CD4-positive, CD25-positive, alpha-beta regulatory T cell (primary cell): ENCODE measurements around the gene ERN1. TPM values are rescaled to one million over a fixed set of nuclear protein-coding genes. Genes with fewer than 3 reads are reported as not detected.
A peak's percentile ranks its signal among the peaks of the same experiment; 100 is the strongest.

Experiments used
- ATAC-seq, 2 donors: fragments of 150-1000 bp; cut with Tn5 transposase; one replicate each; pipeline ENCODE4 v1.10.0; 2021; ENCODE audit warnings: low read depth in 2 of 2, moderate number of reproducible peaks in 2 of 2, moderate library complexity in 1 of 2
- DNase-seq, 3 donors: peaks; one replicate each; pipeline versions ENCODE4 v3.0.0 to v3.0.0-alpha.2; 2012 to 2022; ENCODE audit warnings: mixed read lengths in 1 of 3
- H3K27ac ChIP-seq: one replicate; pipeline ENCODE4 v1.7.0; 2013; ENCODE audit warnings: mild to moderate bottlenecking, low read length; ENCODE audit not compliant: insufficient read depth, poor library complexity, severe bottlenecking
- H3K27me3 ChIP-seq: one replicate; pipeline ENCODE4 v1.7.0; 2013; ENCODE audit warnings: low read length; ENCODE audit not compliant: control insufficient read depth, insufficient read depth
- H3K36me3 ChIP-seq: one replicate; pipeline ENCODE4 v1.7.0; 2013; ENCODE audit warnings: mild to moderate bottlenecking, low read length, moderate library complexity; ENCODE audit not compliant: control insufficient read depth, insufficient read depth
- H3K4me1 ChIP-seq: 2 replicates; pipeline ENCODE4 v1.7.0; 2013; ENCODE audit warnings: mild to moderate bottlenecking, low read length; ENCODE audit not compliant: insufficient read depth, control insufficient read depth, poor library complexity, severe bottlenecking
- H3K4me3 ChIP-seq: one replicate; pipeline ENCODE4 v1.7.0; 2013; ENCODE audit warnings: low read depth, mild to moderate bottlenecking, low read length, moderate library complexity
- H3K9me3 ChIP-seq, 2 experiments: 1 replicate in 1 of 2; 2 replicates in 1 of 2; pipeline ENCODE4 v1.7.0; 2013; ENCODE audit warnings: low read length in 2 of 2, mild to moderate bottlenecking in 1 of 2, moderate library complexity in 1 of 2; ENCODE audit not compliant: control insufficient read depth in 2 of 2
- H3K27ac Mint-ChIP-seq, 3 donors: one replicate each; pipeline ENCODE4 v1.8.0; 2020 to 2022; ENCODE audit warnings: mild to moderate bottlenecking in 3 of 3, mixed read lengths in 3 of 3, moderate library complexity in 2 of 3
- H3K27me3 Mint-ChIP-seq: one replicate; pipeline ENCODE4 v1.8.0; 2022; ENCODE audit warnings: mild to moderate bottlenecking, mixed read lengths
- H3K36me3 Mint-ChIP-seq: one replicate; pipeline ENCODE4 v1.8.0; 2020; ENCODE audit warnings: mixed read lengths
- H3K4me1 Mint-ChIP-seq, 4 donors: one replicate each; pipeline ENCODE4 v1.8.0; 2020 to 2022; ENCODE audit warnings: mixed read lengths in 4 of 4, mild to moderate bottlenecking in 1 of 4
- H3K4me3 Mint-ChIP-seq, 4 donors: one replicate each; pipeline ENCODE4 v1.8.0; 2020 to 2022; ENCODE audit warnings: mild to moderate bottlenecking in 4 of 4, mixed read lengths in 4 of 4, moderate library complexity in 3 of 4
- H3K9me3 Mint-ChIP-seq, 7 donors: one replicate each; pipeline ENCODE4 v1.8.0; 2020 to 2022; ENCODE audit warnings: mixed read lengths in 7 of 7, mild to moderate bottlenecking in 3 of 7, moderate library complexity in 2 of 7
- polyA plus RNA-seq, 4 donors: library from polyadenylated mRNA; unstranded; fragments of 300-500 nt; fragmentation: Illumina TruSeq; gene quantifications; one replicate each; pipeline ENCODE4 v1.2.3, GENCODE V29; 2021
- total RNA-seq: library from RNA; stranded (reverse); gene quantifications from one replicate; pipeline ENCODE4 v1.2.3, GENCODE V29; 2022

The ERN1 gene
- total and polyA plus RNA-seq, 5 donors from 2014 or later = 30.2 to 96.7 (median 37.0) TPM

- Mint-ChIP-seq H3K4me3 (no peak overlapping the region), H3K27me3 (no peaks in the 10 kb centered on the region), H3K4me1 (peaks cover 19 to 34% (median 26%) of the 10 kb centered on the region in 4 donors), H3K36me3 (peaks cover 9% of the 10 kb centered on the region), H3K27ac (no peak overlapping the region), H3K9me3 (no peaks in the 10 kb centered on the region)
- no peaks in the 10 kb centered on the region for H3K9me3 ChIP-seq
- peaks cover 8% of the 10 kb centered on the region for H3K36me3 ChIP-seq
- no peak overlapping the region for H3K4me3 ChIP-seq
- no peak for DNase-seq
- no peak overlapping the region for H3K27ac ChIP-seq
- no peaks in the 10 kb centered on the region for H3K27me3 ChIP-seq
- ATAC-seq = no peak
- peaks cover 39% of the 10 kb centered on the region for H3K4me1 ChIP-seq
These were observed 45.6 kb downstream of the ERN1 start for GRCh38 chr17:64084086-64084939.

GRCh38 chr17:64083563-64084085, 46.3 kb downstream of the ERN1 start:
- no peaks in the 10 kb centered on the region for H3K27me3 Mint-ChIP-seq
- no peaks in the 10 kb centered on the region for H3K9me3 Mint-ChIP-seq
- Histone ChIP-seq H3K27ac (no peak overlapping the region), H3K27me3 (no peaks in the 10 kb centered on the region), H3K36me3 (peaks cover 15% of the 10 kb centered on the region), H3K4me1 (peaks cover 39% of the 10 kb centered on the region), H3K4me3 (no peak overlapping the region), H3K9me3 (no peaks in the 10 kb centered on the region)
- no peak overlapping the region for H3K27ac Mint-ChIP-seq
- no peak overlapping the region for H3K4me3 Mint-ChIP-seq
- peaks cover 15% of the 10 kb centered on the region for H3K36me3 Mint-ChIP-seq
- ATAC-seq = no peak
- no peak for DNase-seq
- peaks cover 18 to 33% (median 25%) of the 10 kb centered on the region in 4 donors for H3K4me1 Mint-ChIP-seq

- H3K27ac Mint-ChIP-seq = peak overlapping the region in 2 of 3 donors; percentile 65 to 68
These were observed 46.9 kb downstream of the ERN1 start for GRCh38 chr17:64083093-64083492.

GRCh38 chr17:64081802-64082799, 47.8 kb downstream of the ERN1 start:
- Mint-ChIP-seq H3K27me3 (no peaks in the 10 kb centered on the region), H3K27ac (peak overlapping the region in 2 of 3 donors; percentile 65 to 68), H3K4me3 (peak overlapping the region in 3 of 4 donors; percentile 0 to 77 (median 66)), H3K9me3 (no peaks in the 10 kb centered on the region), H3K36me3 (peaks cover 23% of the 10 kb centered on the region), H3K4me1 (peaks cover 6 to 24% (median 19%) of the 10 kb centered on the region in 4 donors)
- H3K27ac ChIP-seq = peak overlapping the region; percentile 7
- no peaks in the 10 kb centered on the region for H3K27me3 ChIP-seq
- H3K4me1 ChIP-seq = peaks cover 39% of the 10 kb centered on the region
- H3K4me3 ChIP-seq = peak overlapping the region; percentile 62
- DNase-seq (peak in 2 of 3 donors; percentile 21 to 66), ATAC-seq (peak; percentile 61 to 74)
- H3K9me3 ChIP-seq = no peaks in the 10 kb centered on the region
- H3K36me3 ChIP-seq = peaks cover 23% of the 10 kb centered on the region

More at GRCh38 chr17:64083093-64083492, 46.9 kb downstream of the ERN1 start:
- Histone ChIP-seq H3K4me1 (peaks cover 39% of the 10 kb centered on the region), H3K27ac (no peak overlapping the region), H3K36me3 (peaks cover 19% of the 10 kb centered on the region), H3K27me3 (no peaks in the 10 kb centered on the region), H3K9me3 (no peaks in the 10 kb centered on the region), H3K4me3 (peak overlapping the region; percentile 20)
- Mint-ChIP-seq H3K4me1 (peaks cover 14 to 27% (median 23%) of the 10 kb centered on the region in 4 donors), H3K36me3 (peaks cover 20% of the 10 kb centered on the region), H3K4me3 (no peak overlapping the region), H3K27me3 (no peaks in the 10 kb centered on the region), H3K9me3 (no peaks in the 10 kb centered on the region)
- DNase-seq (no peak), ATAC-seq (no peak)

GRCh38 chr17:64080174-64080618, 49.7 kb downstream of the ERN1 start:
- H3K27ac ChIP-seq = no peak overlapping the region
- DNase-seq (no peak), ATAC-seq (no peak)
- no peaks in the 10 kb centered on the region for H3K27me3 ChIP-seq
- H3K4me3 ChIP-seq = no peak overlapping the region
- H3K27me3 Mint-ChIP-seq = no peaks in the 10 kb centered on the region
- no peaks in the 10 kb centered on the region for H3K9me3 ChIP-seq
- H3K4me1 Mint-ChIP-seq = peaks cover 4 to 25% (median 18%) of the 10 kb centered on the region in 4 donors
- H3K9me3 Mint-ChIP-seq = no peaks in the 10 kb centered on the region
- peaks cover 37% of the 10 kb centered on the region for H3K4me1 ChIP-seq
- H3K36me3 ChIP-seq = peaks cover 33% of the 10 kb centered on the region
- no peak overlapping the region for H3K27ac Mint-ChIP-seq
- peaks cover 37% of the 10 kb centered on the region for H3K36me3 Mint-ChIP-seq
- H3K4me3 Mint-ChIP-seq = no peak overlapping the region

- Mint-ChIP-seq H3K27me3 (no peaks in the 10 kb centered on the region), H3K9me3 (no peaks in the 10 kb centered on the region), H3K27ac (no peak overlapping the region), H3K4me1 (peaks cover 4 to 25% (median 13%) of the 10 kb centered on the region in 4 donors), H3K36me3 (peaks cover 51% of the 10 kb centered on the region), H3K4me3 (no peak overlapping the region)
- Histone ChIP-seq H3K9me3 (no peaks in the 10 kb centered on the region), H3K27ac (no peak overlapping the region), H3K27me3 (no peaks in the 10 kb centered on the region), H3K36me3 (peaks cover 51% of the 10 kb centered on the region), H3K4me3 (no peak overlapping the region), H3K4me1 (peaks cover 12% of the 10 kb centered on the region)
- DNase-seq = no peak
- ATAC-seq = no peak
These were observed 52.6 kb downstream of the ERN1 start for GRCh38 chr17:64077379-64077778.

GRCh38 chr17:64075913-64076312, 54.0 kb downstream of the ERN1 start:
- peaks cover 0 to 14% (median 8%) of the 10 kb centered on the region in 4 donors for H3K4me1 Mint-ChIP-seq

More at GRCh38 chr17:64075913-64076312, 54.0 kb downstream of the ERN1 start:
- Mint-ChIP-seq H3K4me3 (peak overlapping the region in 1 of 4 donors; percentile 40), H3K36me3 (peaks cover 61% of the 10 kb centered on the region), H3K27me3 (no peaks in the 10 kb centered on the region), H3K27ac (no peak overlapping the region), H3K9me3 (peaks cover 0 to 2% (median 0%) of the 10 kb centered on the region in 7 donors)
- no peak for DNase-seq
- H3K27me3 ChIP-seq = no peaks in the 10 kb centered on the region
- no peak overlapping the region for H3K4me3 ChIP-seq
- H3K27ac ChIP-seq = no peak overlapping the region
- ATAC-seq = no peak
- peaks cover 66% of the 10 kb centered on the region for H3K36me3 ChIP-seq
- H3K9me3 ChIP-seq = peaks cover 0 to under 1% of the 10 kb centered on the region in 2 experiments
- H3K4me1 ChIP-seq = no peaks in the 10 kb centered on the region
